OCI-LY1 (cell line): Measurements from ENCODE around the gene UPF2.
"Not testable (repeated sequence)": the region's sequence is repeated elsewhere in the genome, so short reads cannot be mapped to it uniquely, and the experiment has no call there.

Experiments
- H2AFZ ChIP-seq: fragments of 200-600 bp; sonication (generic), shearing (Covaris generic); 2 replicates; pipeline ENCODE4 v1.6.0; 2014; ENCODE audit warnings: antibody characterized with exemption, mild to moderate bottlenecking, low read length
- H3F3A ChIP-seq: fragments of 200-600 bp; sonication (generic), shearing (Covaris generic); 2 replicates; pipeline ENCODE4 v1.6.0; 2014; ENCODE audit warnings: mild to moderate bottlenecking, antibody characterized with exemption, low read length, moderate library complexity; ENCODE audit not compliant: insufficient read depth
- H3K27ac ChIP-seq: fragments of 200-600 bp; sonication (generic); 2 replicates; pipeline ENCODE4 v1.5.1; 2014; ENCODE audit warnings: low read length, mixed run types, mild to moderate bottlenecking, low read depth; ENCODE audit not compliant: poor library complexity, severe bottlenecking
- H3K27me3 ChIP-seq: fragments of 200-600 bp; sonication (generic); 2 replicates; pipeline ENCODE4 v1.6.0; 2014; ENCODE audit warnings: antibody characterized with exemption, mild to moderate bottlenecking, low read length, moderate library complexity; ENCODE audit not compliant: insufficient read depth
- H3K36me3 ChIP-seq: fragments of 200-600 bp; sonication (generic); 2 replicates; pipeline ENCODE4 v1.6.1; 2014; ENCODE audit warnings: mild to moderate bottlenecking, antibody characterized with exemption, low read length, moderate library complexity, mixed read lengths; ENCODE audit not compliant: insufficient read depth
- H3K4me1 ChIP-seq: fragments of 200-600 bp; sonication (generic); 2 replicates; pipeline ENCODE4 v1.5.1; 2014; ENCODE audit warnings: mild to moderate bottlenecking, low read length, moderate library complexity; ENCODE audit not compliant: insufficient read depth, severe bottlenecking
- H3K4me2 ChIP-seq: fragments of 200-600 bp; sonication (generic), shearing (Covaris generic); 2 replicates; pipeline ENCODE4 v1.6.1; 2014; ENCODE audit warnings: low read length
- H3K4me3 ChIP-seq: fragments of 200-600 bp; sonication (generic); 2 replicates; pipeline ENCODE4 v1.5.1; 2014; ENCODE audit warnings: low read length, low read depth, mild to moderate bottlenecking, mixed read lengths; ENCODE audit not compliant: poor library complexity, severe bottlenecking
- H3K79me2 ChIP-seq: fragments of 200-600 bp; shearing (Covaris generic); 2 replicates; pipeline ENCODE4 v1.6.1; 2016; ENCODE audit warnings: mixed run types, low read length, mixed read lengths; ENCODE audit not compliant: insufficient read depth
- H3K9ac ChIP-seq: fragments of 200-600 bp; sonication (generic), shearing (Covaris generic); 2 replicates; pipeline ENCODE4 v1.6.1; 2014; ENCODE audit warnings: mild to moderate bottlenecking, low read length, mixed read lengths
- H3K9me2 ChIP-seq: fragments of 200-600 bp; sonication (generic), shearing (Covaris generic); 2 replicates; pipeline ENCODE4 v1.6.1; 2014; ENCODE audit warnings: low read depth, mild to moderate bottlenecking, low read length, mixed read lengths
- H3K9me3 ChIP-seq: fragments of 200-600 bp; shearing (Covaris generic); 2 replicates; pipeline ENCODE4 v1.6.1; 2014; ENCODE audit warnings: low read length, mixed read lengths
- H4K20me1 ChIP-seq: fragments of 200-600 bp; sonication (generic), shearing (Covaris generic); 2 replicates; pipeline ENCODE4 v1.6.0; 2016; ENCODE audit warnings: mild to moderate bottlenecking, low read length; ENCODE audit not compliant: insufficient read depth
- CTCF ChIP-seq: fragments of 200-600 bp; sonication (generic), shearing (Covaris generic); IDR thresholded peaks from 2 replicates; pipeline ENCODE4 v1.5.1; 2017; ENCODE audit warnings: mild to moderate bottlenecking, antibody characterized with exemption, low read length, moderate library complexity, mixed read lengths
- EZH2 ChIP-seq: fragments of 200-600 bp; sonication (generic), shearing (Covaris generic); IDR thresholded peaks from 2 replicates; pipeline ENCODE4 v1.8.0; 2017; ENCODE audit warnings: borderline replicate concordance, mixed run types, mild to moderate bottlenecking, antibody characterized with exemption, low read length, moderate library complexity, mixed read lengths

UPF2 gene

GRCh38 chr10:12073526-12073925 is 30.9 kb upstream of the UPF2 start:
- Histone ChIP-seq H3K27ac (peak overlapping the region; percentile 96), H3K79me2 (peaks cover 15% of the 10 kb centered on the region), H2AFZ (no peak overlapping the region), H3K4me2 (peak overlapping the region; percentile 31; the same call in 1 of the 2 replicates), H3F3A (peaks cover 5% of the 10 kb centered on the region; the same call in 1 of the 2 replicates), H3K4me3 (no peak overlapping the region), H3K9me2 (no peaks in the 10 kb centered on the region), H3K27me3 (no peaks in the 10 kb centered on the region), H3K9me3 (no peaks in the 10 kb centered on the region), H3K36me3 (no peaks in the 10 kb centered on the region), H4K20me1 (no peaks in the 10 kb centered on the region), H3K4me1 (peaks cover 78% of the 10 kb centered on the region), H3K9ac (peak overlapping the region; percentile 20; the same call in 1 of the 2 replicates)
- no peak for TF ChIP-seq CTCF
- TF ChIP-seq EZH2: no peak

- not testable (repeated sequence) for H4K20me1 ChIP-seq, H3K9me2 ChIP-seq, H3K36me3 ChIP-seq, H3K9me3 ChIP-seq, H3K4me3 ChIP-seq, H3F3A ChIP-seq, H3K9ac ChIP-seq, H3K4me2 ChIP-seq, H3K27me3 ChIP-seq, H2AFZ ChIP-seq
- Histone ChIP-seq H3K27ac (peak overlapping the region; percentile 74), H3K79me2 (peaks cover 15% of the 10 kb centered on the region), H3K4me1 (peaks cover 63% of the 10 kb centered on the region)
Observed at GRCh38 chr10:12071441-12071840, 28.8 kb upstream of the UPF2 start.

GRCh38 chr10:12068449-12069269 is 26.1 kb upstream of the UPF2 start, which contains the start of gene DHTKD1:
Gene DHTKD1 (plus strand): TSS chr10:12068954. CDS start chr10:12069034, 80 bp downstream.
- Histone ChIP-seq H4K20me1 (no peaks in the 10 kb centered on the region), H3K9ac (peak within 1 kb of the TSS; percentile 92), H3K27ac (peak within 1 kb of the TSS; percentile 74), H3K79me2 (peaks cover 15% of the 10 kb centered on the region), H3K4me1 (peaks cover 37% of the 10 kb centered on the region), H3K36me3 (no peaks in the 10 kb centered on the region), H3K27me3 (no peaks in the 10 kb centered on the region), H2AFZ (no peak within 1 kb of the TSS), H3K9me3 (no peaks in the 10 kb centered on the region), H3K4me3 (peak within 1 kb of the TSS; percentile 94), H3K4me2 (peak within 1 kb of the TSS; percentile 88), H3F3A (no peaks in the 10 kb centered on the region; the same call in 1 of the 2 replicates), H3K9me2 (no peaks in the 10 kb centered on the region)
- TF ChIP-seq CTCF (peak; percentile 20; the same call in 1 of the 2 replicates), EZH2 (no peak)
